CD4-positive, CD25-positive, alpha-beta regulatory T cell (primary cell): Measurements from ENCODE around the gene OTUB1. TPM values are rescaled to one million over a fixed set of nuclear protein-coding genes. Genes with fewer than 3 reads are reported as not detected.

Experiments
- ATAC-seq, 2 donors: fragments of 150-1000 bp; cut with Tn5 transposase; one replicate each; pipeline ENCODE4 v1.10.0; 2021; ENCODE audit warnings: low read depth in 2 of 2, moderate number of reproducible peaks in 2 of 2, moderate library complexity in 1 of 2
- DNase-seq, 3 donors: peaks; one replicate each; pipeline versions ENCODE4 v3.0.0 to v3.0.0-alpha.2; 2012 to 2022; ENCODE audit warnings: mixed read lengths in 1 of 3
- H3K27ac ChIP-seq: one replicate; pipeline ENCODE4 v1.7.0; 2013; ENCODE audit warnings: mild to moderate bottlenecking, low read length; ENCODE audit not compliant: insufficient read depth, poor library complexity, severe bottlenecking
- H3K27me3 ChIP-seq: one replicate; pipeline ENCODE4 v1.7.0; 2013; ENCODE audit warnings: low read length; ENCODE audit not compliant: control insufficient read depth, insufficient read depth
- H3K36me3 ChIP-seq: one replicate; pipeline ENCODE4 v1.7.0; 2013; ENCODE audit warnings: mild to moderate bottlenecking, low read length, moderate library complexity; ENCODE audit not compliant: control insufficient read depth, insufficient read depth
- H3K4me1 ChIP-seq: 2 replicates; pipeline ENCODE4 v1.7.0; 2013; ENCODE audit warnings: mild to moderate bottlenecking, low read length; ENCODE audit not compliant: insufficient read depth, control insufficient read depth, poor library complexity, severe bottlenecking
- H3K4me3 ChIP-seq: one replicate; pipeline ENCODE4 v1.7.0; 2013; ENCODE audit warnings: low read depth, mild to moderate bottlenecking, low read length, moderate library complexity
- H3K9me3 ChIP-seq, 2 experiments: 1 replicate in 1 of 2; 2 replicates in 1 of 2; pipeline ENCODE4 v1.7.0; 2013; ENCODE audit warnings: low read length in 2 of 2, mild to moderate bottlenecking in 1 of 2, moderate library complexity in 1 of 2; ENCODE audit not compliant: control insufficient read depth in 2 of 2
- H3K27ac Mint-ChIP-seq, 3 donors: one replicate each; pipeline ENCODE4 v1.8.0; 2020 to 2022; ENCODE audit warnings: mild to moderate bottlenecking in 3 of 3, mixed read lengths in 3 of 3, moderate library complexity in 2 of 3
- H3K27me3 Mint-ChIP-seq: one replicate; pipeline ENCODE4 v1.8.0; 2022; ENCODE audit warnings: mild to moderate bottlenecking, mixed read lengths
- H3K36me3 Mint-ChIP-seq: one replicate; pipeline ENCODE4 v1.8.0; 2020; ENCODE audit warnings: mixed read lengths
- H3K4me1 Mint-ChIP-seq, 4 donors: one replicate each; pipeline ENCODE4 v1.8.0; 2020 to 2022; ENCODE audit warnings: mixed read lengths in 4 of 4, mild to moderate bottlenecking in 1 of 4
- H3K4me3 Mint-ChIP-seq, 4 donors: one replicate each; pipeline ENCODE4 v1.8.0; 2020 to 2022; ENCODE audit warnings: mild to moderate bottlenecking in 4 of 4, mixed read lengths in 4 of 4, moderate library complexity in 3 of 4
- H3K9me3 Mint-ChIP-seq, 7 donors: one replicate each; pipeline ENCODE4 v1.8.0; 2020 to 2022; ENCODE audit warnings: mixed read lengths in 7 of 7, mild to moderate bottlenecking in 3 of 7, moderate library complexity in 2 of 7
- polyA plus RNA-seq, 4 donors: library from polyadenylated mRNA; unstranded; fragments of 300-500 nt; fragmentation: Illumina TruSeq; gene quantifications; one replicate each; pipeline ENCODE4 v1.2.3, GENCODE V29; 2021
- total RNA-seq: library from RNA; stranded (reverse); gene quantifications from one replicate; pipeline ENCODE4 v1.2.3, GENCODE V29; 2022

Gene OTUB1
- total and polyA plus RNA-seq, 5 donors from 2014 or later, result 78.6 to 216 (median 156) TPM

- DNase-seq (no peak), ATAC-seq (no peak)
- no peaks in the 10 kb centered on the region for H3K9me3 Mint-ChIP-seq
- Histone ChIP-seq H3K36me3 (no peaks in the 10 kb centered on the region), H3K27ac (no peak overlapping the region), H3K4me1 (peaks cover 19% of the 10 kb centered on the region), H3K4me3 (no peak overlapping the region), H3K9me3 (no peaks in the 10 kb centered on the region), H3K27me3 (no peaks in the 10 kb centered on the region)
- no peaks in the 10 kb centered on the region for H3K36me3 Mint-ChIP-seq
- peaks cover 5% of the 10 kb centered on the region for H3K27me3 Mint-ChIP-seq
- peaks cover 5 to 28% (median 19%) of the 10 kb centered on the region in 4 donors for H3K4me1 Mint-ChIP-seq
- no peak overlapping the region for H3K4me3 Mint-ChIP-seq
- no peak overlapping the region for H3K27ac Mint-ChIP-seq
Measured at GRCh38 chr11:63942803-63943202, 43.4 kb upstream of the OTUB1 start.

- ATAC-seq, result no peak
Measured at GRCh38 chr11:63944987-63945386, 41.3 kb upstream of the OTUB1 start.

GRCh38 chr11:63945477-63946163 lies 40.6 kb upstream of the OTUB1 start:
- H3K27ac ChIP-seq, result no peak overlapping the region
- H3K9me3 ChIP-seq, result no peaks in the 10 kb centered on the region
- ATAC-seq, result peak; percentile 64 to 70
- Mint-ChIP-seq H3K4me3 (peak overlapping the region in 1 of 4 donors; percentile 15), H3K27ac (peak overlapping the region in 1 of 3 donors; percentile 68), H3K9me3 (no peaks in the 10 kb centered on the region), H3K36me3 (no peaks in the 10 kb centered on the region), H3K4me1 (peaks cover 2 to 22% (median 8%) of the 10 kb centered on the region in 4 donors), H3K27me3 (no peaks in the 10 kb centered on the region)
- no peaks in the 10 kb centered on the region for H3K27me3 ChIP-seq
- H3K4me3 ChIP-seq, result no peak overlapping the region
- DNase-seq, result peak; percentile 36 to 61 (median 53)
- H3K36me3 ChIP-seq, result no peaks in the 10 kb centered on the region
- no peaks in the 10 kb centered on the region for H3K4me1 ChIP-seq

More at GRCh38 chr11:63944987-63945386, 41.3 kb upstream of the OTUB1 start:
- peaks cover 1% of the 10 kb centered on the region for H3K4me1 ChIP-seq
- H3K4me1 Mint-ChIP-seq, result peaks cover 5 to 26% (median 11%) of the 10 kb centered on the region in 4 donors
- no peaks in the 10 kb centered on the region for H3K9me3 Mint-ChIP-seq
- H3K27me3 ChIP-seq, result no peaks in the 10 kb centered on the region
- no peak overlapping the region for H3K27ac ChIP-seq
- H3K36me3 ChIP-seq, result no peaks in the 10 kb centered on the region
- no peak overlapping the region for H3K4me3 ChIP-seq
- H3K4me3 Mint-ChIP-seq, result no peak overlapping the region
- no peak for DNase-seq
- H3K27me3 Mint-ChIP-seq, result no peaks in the 10 kb centered on the region
- no peaks in the 10 kb centered on the region for H3K36me3 Mint-ChIP-seq
- no peak overlapping the region for H3K27ac Mint-ChIP-seq
- no peaks in the 10 kb centered on the region for H3K9me3 ChIP-seq

GRCh38 chr11:63951779-63952536 lies 34.3 kb upstream of the OTUB1 start:
- DNase-seq (peak in 1 of 3 donors; percentile 76), ATAC-seq (peak; percentile 65 to 72)
- peak overlapping the region; percentile 40 for H3K4me3 ChIP-seq
- H3K9me3 ChIP-seq, result no peaks in the 10 kb centered on the region
- Mint-ChIP-seq H3K27ac (peak overlapping the region; percentile 83 to 97 (median 87)), H3K9me3 (no peaks in the 10 kb centered on the region), H3K4me3 (peak overlapping the region in 2 of 4 donors; percentile 16 to 31), H3K27me3 (no peaks in the 10 kb centered on the region), H3K36me3 (peaks cover 25% of the 10 kb centered on the region), H3K4me1 (peaks cover 7 to 26% (median 19%) of the 10 kb centered on the region in 4 donors)
- H3K27me3 ChIP-seq, result no peaks in the 10 kb centered on the region
- peaks cover 15% of the 10 kb centered on the region for H3K4me1 ChIP-seq
- peak overlapping the region; percentile 42 for H3K27ac ChIP-seq
- H3K36me3 ChIP-seq, result peaks cover 24% of the 10 kb centered on the region

GRCh38 chr11:63952570-63952969 lies 33.7 kb upstream of the OTUB1 start:
- Mint-ChIP-seq H3K9me3 (no peaks in the 10 kb centered on the region), H3K27me3 (no peaks in the 10 kb centered on the region), H3K4me1 (peaks cover 7 to 26% (median 19%) of the 10 kb centered on the region in 4 donors), H3K36me3 (peaks cover 27% of the 10 kb centered on the region), H3K27ac (peak overlapping the region in 1 of 3 donors; percentile 14), H3K4me3 (peak overlapping the region in 1 of 4 donors; percentile 43)
- H3K27me3 ChIP-seq, result no peaks in the 10 kb centered on the region
- peak overlapping the region; percentile 42 for H3K27ac ChIP-seq
- no peak for DNase-seq
- H3K4me1 ChIP-seq, result peaks cover 15% of the 10 kb centered on the region
- H3K9me3 ChIP-seq, result no peaks in the 10 kb centered on the region
- H3K4me3 ChIP-seq, result no peak overlapping the region
- no peak for ATAC-seq
- peaks cover 24% of the 10 kb centered on the region for H3K36me3 ChIP-seq

- Histone ChIP-seq H3K27ac (no peak overlapping the region), H3K4me3 (no peak overlapping the region), H3K4me1 (peaks cover 20% of the 10 kb centered on the region), H3K9me3 (no peaks in the 10 kb centered on the region), H3K36me3 (peaks cover 20% of the 10 kb centered on the region), H3K27me3 (no peaks in the 10 kb centered on the region)
- H3K4me1 Mint-ChIP-seq, result peaks cover 0 to 21% (median 5%) of the 10 kb centered on the region in 4 donors
- peaks cover 19% of the 10 kb centered on the region for H3K36me3 Mint-ChIP-seq
- peak overlapping the region in 1 of 3 donors; percentile 58 for H3K27ac Mint-ChIP-seq
- DNase-seq (no peak), ATAC-seq (no peak)
- H3K4me3 Mint-ChIP-seq, result no peak overlapping the region
- H3K27me3 Mint-ChIP-seq, result no peaks in the 10 kb centered on the region
- no peaks in the 10 kb centered on the region for H3K9me3 Mint-ChIP-seq
Measured at GRCh38 chr11:63958008-63958407, 28.2 kb upstream of the OTUB1 start.

GRCh38 chr11:63961608-63962412 lies 24.4 kb upstream of the OTUB1 start:
- peak overlapping the region in 1 of 3 donors; percentile 75 for H3K27ac Mint-ChIP-seq
- no peaks in the 10 kb centered on the region for H3K9me3 Mint-ChIP-seq
- ATAC-seq, result peak; percentile 31 to 39
- peaks cover 0 to 18% (median 4%) of the 10 kb centered on the region in 4 donors for H3K4me1 Mint-ChIP-seq
- H3K27me3 Mint-ChIP-seq, result no peaks in the 10 kb centered on the region
- H3K36me3 Mint-ChIP-seq, result peaks cover 3% of the 10 kb centered on the region
- peak overlapping the region in 2 of 4 donors; percentile 8 to 69 for H3K4me3 Mint-ChIP-seq
- no peaks in the 10 kb centered on the region for H3K36me3 ChIP-seq
- peak in 1 of 3 donors; percentile 68 for DNase-seq
- no peak overlapping the region for H3K27ac ChIP-seq
- no peaks in the 10 kb centered on the region for H3K9me3 ChIP-seq
- peaks cover 16% of the 10 kb centered on the region for H3K4me1 ChIP-seq
- H3K27me3 ChIP-seq, result no peaks in the 10 kb centered on the region
- no peak overlapping the region for H3K4me3 ChIP-seq
